Neural progenitor cell (in vitro differentiated cells): ENCODE data around the gene SPECC1L. TPM values are rescaled to one million over a fixed set of nuclear protein-coding genes. Genes with fewer than 3 reads are reported as not detected.

Experiments used
- DNase-seq: peaks from one replicate; pipeline ENCODE4 v3.0.0-alpha.2; 2016; ENCODE audit warnings: low spot score
- H2AFZ ChIP-seq: fragments of 200-600 bp; sonication (generic); replicated peaks from 2 replicates; pipeline ENCODE4 v1.6.1; 2016; ENCODE audit warnings: antibody characterized with exemption
- H3F3A ChIP-seq: fragments of 200-600 bp; sonication (generic); 2 replicates; pipeline ENCODE4 v1.6.1; 2016; ENCODE audit warnings: antibody characterized with exemption, low read depth
- H3K27ac ChIP-seq: fragments of 200-600 bp; sonication (generic); 2 replicates; pipeline ENCODE4 v1.5.1; 2016; ENCODE audit warnings: mild to moderate bottlenecking
- H3K27me3 ChIP-seq: fragments of 200-600 bp; sonication (generic); 2 replicates; pipeline ENCODE4 v1.6.1; 2016; ENCODE audit warnings: mild to moderate bottlenecking, moderate library complexity
- H3K36me3 ChIP-seq: fragments of 200-600 bp; sonication (generic); 2 replicates; pipeline ENCODE4 v1.5.1; 2016
- H3K4me1 ChIP-seq: fragments of 200-600 bp; sonication (generic); 2 replicates; pipeline ENCODE4 v1.6.1; 2016; ENCODE audit warnings: mixed run types
- H3K4me2 ChIP-seq: fragments of 200-600 bp; sonication (generic); 2 replicates; pipeline ENCODE4 v1.6.1; 2016
- H3K4me3 ChIP-seq: fragments of 200-600 bp; sonication (generic); 2 replicates; pipeline ENCODE4 v1.5.1; 2016
- H3K79me2 ChIP-seq: fragments of 200-600 bp; sonication (generic); 2 replicates; pipeline ENCODE4 v1.6.1; 2016; ENCODE audit warnings: low read depth
- H3K9ac ChIP-seq: fragments of 200-600 bp; sonication (generic); 2 replicates; pipeline ENCODE4 v1.6.1; 2016
- H3K9me3 ChIP-seq: fragments of 200-600 bp; sonication (generic); 2 replicates; pipeline ENCODE4 v1.5.1; 2016; ENCODE audit warnings: low read depth
- H4K20me1 ChIP-seq: fragments of 200-600 bp; sonication (generic); 2 replicates; pipeline ENCODE4 v1.6.1; 2016; ENCODE audit warnings: low read depth
- H3K27ac Mint-ChIP-seq: 3 replicates; pipeline ENCODE4 v1.8.0; 2021; ENCODE audit warnings: mixed read lengths
- H3K27me3 Mint-ChIP-seq: 2 replicates; pipeline ENCODE4 v1.8.0; 2022; ENCODE audit warnings: low read depth, mild to moderate bottlenecking, inconsistent platforms, moderate library complexity, mixed read lengths; ENCODE audit not compliant: insufficient read depth
- H3K36me3 Mint-ChIP-seq: 3 replicates; pipeline ENCODE4 v1.8.0; 2021; ENCODE audit warnings: mixed read lengths
- H3K4me1 Mint-ChIP-seq: 3 replicates; pipeline ENCODE4 v1.8.0; 2021; ENCODE audit warnings: mixed read lengths
- H3K4me3 Mint-ChIP-seq: 3 replicates; pipeline ENCODE4 v1.8.0; 2021; ENCODE audit warnings: mild to moderate bottlenecking, moderate library complexity, mixed read lengths
- H3K9me3 Mint-ChIP-seq: 3 replicates; pipeline ENCODE4 v1.8.0; 2020; ENCODE audit warnings: mixed read lengths
- EZH2 ChIP-seq: fragments of 200-600 bp; sonication (generic); IDR thresholded peaks from 2 replicates; pipeline ENCODE4 v1.6.1; 2017; ENCODE audit warnings: antibody characterized with exemption, mild to moderate bottlenecking, moderate library complexity
- EZH2phosphoT487 ChIP-seq: fragments of 200-600 bp; sonication (generic); IDR thresholded peaks from 2 replicates; pipeline ENCODE4 v1.6.1; 2017; ENCODE audit warnings: antibody characterized with exemption
- total RNA-seq: library from RNA; depleted of rRNA; stranded (reverse); fragments of >200 nt; gene quantifications from 2 replicates; pipeline ENCODE4 v1.2.3, GENCODE V29; 2015; ENCODE audit warnings: low replicate concordance
- TF ChIP-seq, protein P1 (sequence below): fragments of 200-600 bp; sonication (generic); IDR thresholded peaks from 2 replicates; pipeline ENCODE4 v1.5.1; 2017; ENCODE audit warnings: antibody characterized with exemption, mild to moderate bottlenecking

SPECC1L gene
- total RNA-seq, 1 donor from 2014 or later, result 48.9 TPM

DNA sequence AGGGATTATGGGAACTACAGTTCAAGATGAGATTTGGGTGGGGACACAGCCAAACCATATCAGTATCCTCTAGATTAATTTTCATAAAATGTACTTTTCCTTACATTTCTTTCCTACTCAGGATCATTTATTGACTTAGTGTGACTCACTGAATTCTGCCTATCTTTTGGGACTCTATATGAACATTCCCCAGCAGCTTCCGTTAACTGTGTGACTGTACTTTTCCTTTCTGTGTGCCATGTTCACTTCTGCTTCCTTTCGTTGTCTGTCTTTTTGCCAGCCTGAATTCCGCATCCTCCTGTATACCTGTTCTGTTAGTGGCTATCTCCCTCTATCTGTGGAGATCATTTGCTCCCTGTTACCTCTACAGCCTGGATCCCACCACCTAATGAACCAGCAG lies 48.8 kb downstream of the SPECC1L start:
- peaks cover 2% of the 10 kb centered on the region for H3K27me3 Mint-ChIP-seq

GRCh38 chr22:24321999-24322398 lies 51.4 kb downstream of the SPECC1L start:
- Histone ChIP-seq H3F3A (no peaks in the 10 kb centered on the region), H3K4me1 (no peaks in the 10 kb centered on the region), H3K4me2 (no peak overlapping the region), H3K79me2 (no peaks in the 10 kb centered on the region), H3K27me3 (no peaks in the 10 kb centered on the region), H4K20me1 (peaks cover 11% of the 10 kb centered on the region), H3K36me3 (peaks cover 6% of the 10 kb centered on the region), H3K4me3 (no peak overlapping the region), H2AFZ (no peak overlapping the region), H3K9ac (no peak overlapping the region), H3K9me3 (no peaks in the 10 kb centered on the region), H3K27ac (no peak overlapping the region)
- Mint-ChIP-seq H3K27ac (no peak overlapping the region), H3K4me1 (no peaks in the 10 kb centered on the region), H3K27me3 (peaks cover 2% of the 10 kb centered on the region), H3K9me3 (peaks cover 7% of the 10 kb centered on the region), H3K4me3 (no peak overlapping the region), H3K36me3 (peaks cover 22% of the 10 kb centered on the region)
- TF ChIP-seq EZH2, result no peak
- TF ChIP-seq, protein P1, sequence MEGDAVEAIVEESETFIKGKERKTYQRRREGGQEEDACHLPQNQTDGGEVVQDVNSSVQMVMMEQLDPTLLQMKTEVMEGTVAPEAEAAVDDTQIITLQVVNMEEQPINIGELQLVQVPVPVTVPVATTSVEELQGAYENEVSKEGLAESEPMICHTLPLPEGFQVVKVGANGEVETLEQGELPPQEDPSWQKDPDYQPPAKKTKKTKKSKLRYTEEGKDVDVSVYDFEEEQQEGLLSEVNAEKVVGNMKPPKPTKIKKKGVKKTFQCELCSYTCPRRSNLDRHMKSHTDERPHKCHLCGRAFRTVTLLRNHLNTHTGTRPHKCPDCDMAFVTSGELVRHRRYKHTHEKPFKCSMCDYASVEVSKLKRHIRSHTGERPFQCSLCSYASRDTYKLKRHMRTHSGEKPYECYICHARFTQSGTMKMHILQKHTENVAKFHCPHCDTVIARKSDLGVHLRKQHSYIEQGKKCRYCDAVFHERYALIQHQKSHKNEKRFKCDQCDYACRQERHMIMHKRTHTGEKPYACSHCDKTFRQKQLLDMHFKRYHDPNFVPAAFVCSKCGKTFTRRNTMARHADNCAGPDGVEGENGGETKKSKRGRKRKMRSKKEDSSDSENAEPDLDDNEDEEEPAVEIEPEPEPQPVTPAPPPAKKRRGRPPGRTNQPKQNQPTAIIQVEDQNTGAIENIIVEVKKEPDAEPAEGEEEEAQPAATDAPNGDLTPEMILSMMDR, result no peak
- no peak for TF ChIP-seq EZH2phosphoT487
- DNase-seq, result no peak

More for the DNA sequence above, 48.8 kb downstream of the SPECC1L start:
- no peak overlapping the region for H3K9ac ChIP-seq
- no peaks in the 10 kb centered on the region for H3K27me3 ChIP-seq
- H3K4me1 ChIP-seq, result no peaks in the 10 kb centered on the region
- peaks cover 22% of the 10 kb centered on the region for H3K36me3 ChIP-seq
- TF ChIP-seq EZH2phosphoT487 (no peak), EZH2 (no peak)
- TF ChIP-seq, protein P1, result no peak
- Mint-ChIP-seq H3K36me3 (peaks cover 35% of the 10 kb centered on the region), H3K4me1 (no peaks in the 10 kb centered on the region), H3K27ac (no peak overlapping the region), H3K4me3 (no peak overlapping the region), H3K9me3 (peaks cover 14% of the 10 kb centered on the region)
- no peaks in the 10 kb centered on the region for H3K79me2 ChIP-seq
- H3K4me2 ChIP-seq, result no peak overlapping the region
- H3K4me3 ChIP-seq, result no peak overlapping the region
- H3F3A ChIP-seq, result no peaks in the 10 kb centered on the region
- no peaks in the 10 kb centered on the region for H3K9me3 ChIP-seq
- no peak for DNase-seq
- H3K27ac ChIP-seq, result no peak overlapping the region
- H4K20me1 ChIP-seq, result peaks cover 7% of the 10 kb centered on the region
- no peak overlapping the region for H2AFZ ChIP-seq

DNA sequence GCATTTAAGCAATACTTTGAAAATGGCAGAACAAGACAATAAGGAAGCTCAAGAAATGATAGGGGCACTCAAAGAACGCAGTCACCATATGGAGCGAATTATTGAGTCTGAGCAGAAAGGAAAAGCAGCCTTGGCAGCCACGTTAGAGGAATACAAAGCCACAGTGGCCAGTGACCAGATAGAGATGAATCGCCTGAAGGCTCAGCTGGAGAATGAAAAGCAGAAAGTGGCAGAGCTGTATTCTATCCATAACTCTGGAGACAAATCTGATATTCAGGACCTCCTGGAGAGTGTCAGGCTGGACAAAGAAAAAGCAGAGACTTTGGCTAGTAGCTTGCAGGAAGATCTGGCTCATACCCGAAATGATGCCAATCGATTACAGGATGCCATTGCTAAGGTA lies 51.9 kb downstream of the SPECC1L start:
- Histone ChIP-seq H3K4me2 (no peak overlapping the region), H3F3A (no peaks in the 10 kb centered on the region), H4K20me1 (peaks cover 11% of the 10 kb centered on the region), H3K27me3 (no peaks in the 10 kb centered on the region), H3K27ac (no peak overlapping the region), H3K9ac (no peak overlapping the region), H2AFZ (no peak overlapping the region), H3K9me3 (no peaks in the 10 kb centered on the region), H3K4me3 (no peak overlapping the region), H3K4me1 (no peaks in the 10 kb centered on the region), H3K36me3 (peaks cover 6% of the 10 kb centered on the region), H3K79me2 (no peaks in the 10 kb centered on the region)
- no peak overlapping the region for H3K27ac Mint-ChIP-seq
- DNase-seq, result no peak
- H3K4me1 Mint-ChIP-seq, result no peaks in the 10 kb centered on the region
- peaks cover 24% of the 10 kb centered on the region for H3K36me3 Mint-ChIP-seq
- peaks cover 7% of the 10 kb centered on the region for H3K9me3 Mint-ChIP-seq
- TF ChIP-seq, protein P1, result no peak
- TF ChIP-seq EZH2 (no peak), EZH2phosphoT487 (no peak)
- H3K27me3 Mint-ChIP-seq, result peaks cover 2% of the 10 kb centered on the region
- no peak overlapping the region for H3K4me3 Mint-ChIP-seq
